Mucosa of gallbladder (tissue), 1 donor: ENCODE measurements around the gene ABCD3. TPM values are rescaled to one million over a fixed set of nuclear protein-coding genes. Genes with fewer than 3 reads are reported as not detected.
A peak's percentile ranks its signal among the peaks of the same experiment; 100 is the strongest.
"Not testable (repeated sequence)": the region's sequence is repeated elsewhere in the genome, so short reads cannot be mapped to it uniquely, and the experiment has no call there.

Experiments used
- DNase-seq: peaks from one replicate; pipeline ENCODE4 v3.0.0-alpha.2; 2020; ENCODE audit warnings: low spot score
- total RNA-seq: library from RNA; stranded (reverse); gene quantifications from one replicate; pipeline ENCODE4 v1.2.1, GENCODE V29; 2021
- donor health status: DM: no; HTN: no; CAD: no.

ABCD3 gene
- total RNA-seq, 1 donor from 2014 or later, result 102 TPM

DNA sequence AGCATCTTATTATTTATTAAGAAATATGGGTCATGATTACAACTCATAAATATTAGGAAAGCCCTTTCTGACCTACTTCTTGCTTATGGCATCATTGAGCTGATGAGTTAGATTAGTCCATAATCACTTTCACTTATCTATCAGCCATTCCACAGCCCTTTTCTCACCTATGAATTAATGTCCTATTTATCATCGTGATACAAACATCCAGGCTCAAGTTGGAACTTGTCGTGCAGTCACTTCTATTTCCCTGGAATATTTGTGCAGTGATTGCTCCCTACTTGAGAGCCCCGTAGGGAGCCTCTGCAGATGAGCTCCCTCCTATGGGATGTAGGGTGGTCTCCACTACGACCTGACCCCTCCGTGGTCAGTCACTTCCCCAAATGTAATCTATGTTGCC is 131.5 kb downstream of the ABCD3 start:
- DNase-seq, result no peak

DNA sequence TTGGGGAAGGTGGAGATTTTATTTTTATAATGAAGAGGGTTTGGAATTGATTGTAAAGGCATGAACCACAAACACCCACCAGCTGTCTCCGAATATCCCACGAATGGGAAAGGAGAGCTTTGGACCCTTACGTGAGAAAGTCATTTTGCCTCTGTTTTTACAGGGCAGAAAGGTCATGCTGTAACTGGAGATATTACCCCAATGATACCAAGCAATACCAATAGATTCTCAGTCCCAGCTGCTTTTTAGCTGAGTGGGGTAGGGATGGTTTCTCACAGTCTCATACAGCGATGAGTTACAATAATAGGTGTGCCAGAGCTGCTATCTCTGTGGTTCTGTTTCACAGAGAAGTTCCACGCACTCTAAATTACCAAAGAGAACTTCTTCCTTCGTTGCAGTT is 132.2 kb downstream of the ABCD3 start:
- no peak for DNase-seq

DNA sequence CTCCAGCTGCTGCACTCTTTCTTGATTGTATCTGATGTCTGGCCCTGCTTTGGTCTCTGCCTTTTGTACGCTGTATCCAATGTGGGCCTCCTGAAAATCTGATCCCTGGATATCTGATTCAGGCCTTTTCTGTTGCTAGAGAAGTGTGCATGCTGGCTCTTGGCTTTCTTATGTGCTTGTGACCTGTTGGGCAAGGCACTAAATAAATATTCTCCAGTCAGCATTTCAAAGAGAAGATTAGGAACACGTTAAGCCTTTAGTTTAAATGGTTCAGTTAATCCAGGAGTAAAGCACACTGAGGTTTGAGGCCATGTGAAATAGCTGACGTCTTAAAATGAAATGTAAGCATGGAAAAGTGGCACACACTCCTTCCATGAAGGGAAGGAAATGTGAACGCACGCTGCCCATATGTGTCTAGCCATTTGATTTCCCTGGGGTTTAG is 132.6 kb downstream of the ABCD3 start:
- no peak for DNase-seq

DNA sequence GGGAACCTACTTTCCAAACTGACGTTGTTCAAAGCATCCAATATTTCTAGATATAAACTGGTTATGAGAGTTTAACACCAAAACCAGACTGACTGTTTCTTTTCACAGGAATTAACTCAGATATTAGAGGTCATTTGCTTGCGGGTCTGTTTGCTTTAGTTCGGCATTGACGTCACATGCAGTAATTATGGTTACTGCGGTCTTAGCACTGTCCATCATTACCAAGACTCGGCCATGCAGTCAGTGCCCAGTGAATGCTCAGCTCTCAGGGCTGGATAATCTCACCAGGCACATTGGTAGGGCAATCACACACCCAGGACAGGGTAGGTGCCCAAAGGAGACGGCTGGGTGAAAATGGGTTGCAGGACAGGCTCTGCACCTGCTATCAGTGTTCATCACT is 133.3 kb downstream of the ABCD3 start:
- DNase-seq, result no peak

DNA sequence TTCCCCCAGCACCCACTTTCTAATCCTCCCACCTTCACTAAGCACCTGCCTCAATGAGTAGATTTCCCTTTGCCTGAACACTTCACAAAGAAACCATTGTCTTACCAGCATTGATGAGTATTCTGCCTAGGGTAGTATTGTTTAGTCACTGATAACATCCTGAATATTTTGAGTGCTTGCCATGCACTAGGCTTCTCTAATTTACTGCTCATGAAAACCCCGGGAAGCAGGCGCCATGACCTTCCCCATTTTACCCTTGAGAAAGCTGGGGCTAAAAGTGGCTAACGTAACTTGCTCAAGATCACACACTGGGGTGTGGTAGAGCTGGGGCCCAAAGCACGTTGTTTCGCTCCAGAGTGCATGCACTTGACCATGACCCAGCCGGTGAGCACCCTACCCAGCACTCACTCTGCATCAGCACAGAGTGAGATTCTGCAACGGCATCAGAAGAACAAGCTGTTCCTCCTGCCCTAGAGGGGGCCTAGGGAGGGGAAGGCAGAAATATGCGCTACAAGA is 133.9 kb downstream of the ABCD3 start:
- no peak for DNase-seq

DNA sequence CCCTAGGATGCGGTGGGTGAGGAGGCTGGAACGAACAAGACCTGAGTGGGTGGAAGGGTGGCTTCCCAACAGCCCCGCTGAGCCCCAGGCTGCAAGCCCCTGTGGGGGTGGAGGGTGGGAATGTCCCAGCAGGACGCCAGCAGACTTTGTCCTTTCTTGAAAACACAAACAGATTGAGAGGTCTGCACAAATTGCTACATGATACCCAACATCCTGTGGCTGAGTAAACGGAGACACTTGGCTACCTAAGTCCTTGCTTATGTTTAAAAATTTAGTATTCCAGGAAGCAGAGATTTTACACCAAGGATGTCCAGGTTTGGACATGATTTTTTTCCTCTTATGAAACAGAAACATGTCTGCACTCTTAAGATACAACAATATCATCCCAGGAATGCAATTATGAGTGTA is 135.1 kb downstream of the ABCD3 start:
- no peak for DNase-seq

DNA sequence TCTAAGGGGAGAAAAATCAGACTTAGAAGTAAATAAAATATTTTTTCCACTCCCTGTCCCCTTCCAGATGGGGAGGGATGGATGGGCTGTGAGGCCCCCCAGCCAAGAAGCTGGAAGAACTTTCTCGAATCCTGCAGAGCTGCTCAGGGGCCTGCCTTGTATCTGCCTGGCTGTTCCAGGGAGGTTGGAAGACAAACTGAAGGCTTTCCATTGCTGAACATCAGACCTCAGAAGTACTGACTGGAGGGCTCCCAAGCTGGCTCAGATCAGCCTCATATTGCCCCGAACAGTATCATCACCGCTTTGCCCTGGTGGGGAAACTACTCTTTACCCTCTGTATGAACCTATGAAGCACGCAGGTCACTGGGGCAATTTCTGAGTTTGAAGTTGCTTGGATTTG is 135.7 kb downstream of the ABCD3 start:
- no peak for DNase-seq

DNA sequence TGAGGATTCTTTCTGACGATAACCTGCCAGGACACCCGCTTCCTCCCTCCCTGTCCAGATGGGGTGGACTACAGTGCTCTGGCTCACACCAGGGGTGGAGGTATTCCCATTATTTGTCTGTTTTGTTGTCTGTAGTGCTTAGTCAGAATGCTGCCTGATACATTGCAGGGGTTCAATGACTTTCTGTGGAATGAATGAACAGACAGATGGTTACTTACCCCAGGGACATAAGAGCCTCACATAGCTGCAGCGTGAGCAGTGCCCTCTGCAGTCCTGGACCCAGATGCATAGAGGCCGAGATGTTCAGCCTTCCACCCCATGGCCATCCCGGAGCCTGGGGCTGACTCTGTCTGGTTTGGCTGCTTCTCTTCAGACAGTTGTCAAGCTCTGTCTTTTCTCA is 136.4 kb downstream of the ABCD3 start:
- no peak for DNase-seq

DNA sequence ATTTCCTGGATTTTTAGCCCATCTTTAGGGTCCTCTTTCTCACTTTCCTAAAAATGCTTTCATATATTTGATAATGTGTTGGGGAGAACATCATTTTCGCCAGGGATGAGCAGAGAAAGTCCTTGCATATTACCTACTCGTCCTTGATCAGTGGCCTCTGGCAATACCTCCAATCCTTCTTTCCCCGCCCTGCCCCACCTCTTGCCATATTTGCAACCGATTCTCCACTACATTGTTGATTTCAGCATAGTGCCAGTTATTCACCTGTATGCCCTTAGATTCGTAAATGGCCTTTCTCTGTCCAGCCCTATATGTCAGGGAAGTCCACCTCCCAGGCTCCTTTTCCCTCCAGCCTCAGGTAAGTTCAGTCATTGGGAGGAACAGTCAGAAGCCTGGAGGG is 136.9 kb downstream of the ABCD3 start:
- no peak for DNase-seq

DNA sequence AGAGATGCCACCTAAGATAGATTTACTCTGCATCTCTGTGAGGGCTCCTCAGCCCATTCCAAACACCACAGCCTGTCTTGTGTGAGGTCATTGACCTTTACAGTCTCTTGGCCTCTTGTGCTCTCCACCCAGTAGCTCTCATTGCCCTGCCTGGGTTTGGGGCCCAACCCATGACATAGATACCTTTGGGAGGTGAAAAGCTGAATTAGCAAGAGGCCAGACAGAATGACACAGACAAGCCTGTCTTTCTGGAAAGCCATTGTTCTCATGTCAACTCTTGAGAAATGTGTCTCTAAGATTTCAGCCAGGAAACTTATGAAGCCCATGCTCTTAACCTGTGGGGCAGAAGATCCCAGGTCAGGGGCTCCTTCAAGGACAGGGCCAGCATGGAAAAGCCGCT is 141.7 kb downstream of the ABCD3 start:
- DNase-seq, result no peak

DNA sequence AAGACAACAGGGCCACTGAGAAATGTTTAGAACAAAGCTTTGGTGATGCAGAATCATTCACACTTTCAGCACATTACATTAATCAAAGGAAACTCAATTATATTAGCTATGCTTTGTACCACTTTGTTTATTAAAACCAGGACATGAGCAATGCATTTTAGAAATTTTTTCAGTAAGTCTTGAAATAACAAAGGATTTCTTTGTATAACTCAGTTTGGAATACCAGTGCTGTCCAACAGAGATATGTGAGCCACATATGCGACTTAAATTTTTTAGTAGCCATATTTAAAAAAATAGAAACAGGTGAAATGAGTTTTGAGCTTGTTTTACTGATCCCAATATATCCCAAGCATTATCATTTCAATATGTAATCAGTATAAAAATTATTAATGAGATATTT is 142.1 kb downstream of the ABCD3 start:
- DNase-seq, result no peak

DNA sequence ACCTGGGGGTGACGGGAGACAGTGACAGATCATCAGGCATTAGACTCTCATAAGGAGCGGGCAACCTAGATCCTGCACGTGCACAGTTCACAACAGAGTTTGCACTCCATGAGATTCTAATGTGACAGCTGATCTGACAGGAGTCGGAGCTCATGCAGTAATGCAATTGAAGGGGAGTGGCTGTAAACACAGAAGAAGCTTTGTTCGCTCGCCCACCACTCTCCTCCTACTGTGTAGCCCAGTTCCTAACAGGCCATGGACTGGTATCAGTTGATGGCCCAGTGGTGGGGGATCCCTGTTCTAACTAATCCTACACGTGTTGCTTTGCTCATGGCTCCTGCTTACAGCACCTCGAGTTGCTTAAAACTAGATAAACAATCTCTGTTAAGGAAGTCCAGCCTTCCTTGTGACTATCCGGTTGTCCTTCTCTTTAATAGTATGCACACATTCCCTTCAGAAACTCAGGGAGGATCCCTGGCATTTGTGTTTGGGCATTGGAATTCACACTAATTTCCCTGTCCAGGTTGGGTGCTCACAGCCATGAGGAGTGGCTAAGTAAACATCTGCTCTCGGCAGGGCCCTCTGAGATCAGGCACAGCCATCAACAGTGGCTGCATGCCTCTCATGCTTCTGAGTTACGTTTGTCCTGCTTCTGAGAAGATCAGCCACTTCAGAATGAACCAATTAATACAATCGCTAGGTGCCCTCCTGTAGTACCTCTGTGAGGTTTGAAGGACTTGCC is 144.5 kb downstream of the ABCD3 start:
- DNase-seq, result peak; percentile 74

DNA sequence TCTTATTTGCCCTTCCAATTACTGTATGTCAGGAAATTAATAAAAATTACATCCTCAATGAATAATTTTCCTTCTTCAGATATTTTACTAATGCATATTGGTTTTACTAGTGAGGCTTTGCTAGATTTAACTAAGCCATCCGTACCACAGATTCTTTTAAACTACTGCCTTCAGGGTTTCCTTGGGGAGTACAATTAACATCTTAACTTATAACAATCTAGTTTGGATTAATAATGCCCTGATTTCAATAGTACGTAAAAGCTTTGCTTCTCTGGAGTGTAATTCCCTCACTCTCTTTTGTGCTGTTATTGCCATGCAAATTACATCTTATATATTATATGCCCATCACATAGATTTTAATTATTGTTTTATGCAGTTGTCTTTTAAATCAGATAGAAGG is 147.7 kb downstream of the ABCD3 start:
- no peak for DNase-seq

DNA sequence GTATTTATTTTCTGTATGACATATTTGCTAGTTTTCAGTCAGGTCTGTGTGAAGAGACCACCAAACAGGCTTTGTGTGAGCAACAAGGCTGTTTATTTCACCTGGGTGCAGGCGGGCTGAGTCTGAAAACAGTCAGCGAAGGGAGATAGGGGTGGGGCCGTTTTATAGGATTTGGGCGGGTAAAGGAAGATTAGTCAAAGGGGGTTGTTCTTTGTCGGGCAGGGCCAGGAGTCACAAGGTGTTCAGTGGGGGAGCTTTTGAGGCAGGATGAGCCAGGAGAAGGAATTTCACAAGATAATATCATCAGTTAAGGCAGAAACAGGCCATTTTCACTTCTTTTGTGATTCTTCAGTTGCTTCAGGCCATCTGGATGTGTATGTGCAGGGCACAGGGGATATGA is 148.2 kb downstream of the ABCD3 start:
- DNase-seq, result not testable (repeated sequence)

DNA sequence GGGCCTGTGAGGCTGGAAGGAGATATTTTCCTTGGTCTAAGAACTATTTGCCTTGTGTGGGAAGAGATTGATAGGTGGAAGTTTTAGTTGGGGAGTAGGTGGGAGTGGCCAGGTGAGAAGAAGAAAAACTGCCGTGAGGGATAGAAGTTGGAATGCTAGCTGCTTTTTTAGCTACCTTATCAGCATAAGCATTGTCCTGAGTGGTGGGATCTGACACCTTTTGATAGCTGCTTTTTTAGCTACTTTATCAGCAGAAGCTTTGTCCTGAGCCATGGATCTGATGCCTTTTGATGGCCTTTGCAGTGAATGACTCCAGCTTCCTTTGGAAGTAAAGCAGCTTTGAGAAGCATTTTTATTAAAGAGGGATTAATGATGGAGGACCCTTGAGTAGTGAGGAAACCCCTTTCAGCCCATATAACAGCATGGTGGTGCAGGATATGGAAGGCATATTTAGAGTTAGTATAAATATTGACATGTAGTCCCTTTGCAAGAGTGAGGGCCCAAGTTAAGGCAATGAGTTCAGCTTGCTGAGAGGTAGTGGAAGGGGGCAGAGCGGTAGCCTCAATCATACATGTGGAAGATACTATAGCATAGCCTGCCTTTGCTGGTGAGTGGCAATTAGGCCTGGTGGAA is 149.9 kb downstream of the ABCD3 start:
- DNase-seq, result not testable (repeated sequence)

Other genes with a start within 250 kb of the ABCD3 start
- gene ARHGAP29, start 180.8 kb upstream of the ABCD3 start, total RNA-seq, result 19.2 TPM
- gene F3, start 123.4 kb downstream of the ABCD3 start, total RNA-seq, result 26.0 TPM